ENCODE measurements around the gene DNAJC16.
"Not testable (repeated sequence)": the region's sequence is repeated elsewhere in the genome, so short reads cannot be mapped to it uniquely, and the experiment has no call there.

Gene DNAJC16

DNA sequence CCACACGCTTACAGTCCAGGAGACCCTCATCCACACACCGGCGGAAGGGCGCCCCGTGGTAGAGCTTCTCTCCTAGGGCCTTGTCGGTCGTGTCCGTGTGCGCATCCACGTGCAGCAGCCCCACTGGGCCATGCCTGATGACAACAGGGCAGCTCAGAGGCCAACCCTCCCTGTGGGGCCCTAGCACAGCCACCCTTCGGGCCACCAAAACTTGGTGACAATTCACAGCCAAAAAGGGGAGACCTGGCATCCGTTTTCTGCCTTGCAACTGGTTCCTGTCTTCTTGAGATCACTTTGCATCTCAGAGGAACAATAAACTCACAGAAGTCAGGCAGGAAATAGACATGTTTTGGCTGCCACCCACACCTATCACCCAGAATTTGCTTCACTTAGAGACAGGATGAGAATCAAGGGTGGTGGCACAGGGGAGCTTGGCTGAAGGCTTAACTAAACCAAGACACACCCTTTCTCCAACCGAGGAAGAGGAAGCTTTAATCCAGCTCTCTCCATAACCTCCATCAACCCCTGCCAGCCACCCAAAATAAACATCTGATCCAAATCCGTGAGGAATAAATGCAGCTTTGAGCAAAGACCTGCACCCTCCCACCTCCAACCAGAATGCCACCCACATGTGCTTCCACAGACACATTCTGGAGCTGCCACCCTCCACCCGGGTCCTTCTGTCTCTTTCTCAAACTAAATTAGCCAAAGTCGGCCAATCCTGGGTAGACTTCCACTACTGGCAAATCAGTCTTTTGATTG is 52.5 kb downstream of the DNAJC16 start:
- in situ Hi-C loops (cut with MboI; ENCODE audit: low sequenced_read_pairs) = no loop called here

DNA sequence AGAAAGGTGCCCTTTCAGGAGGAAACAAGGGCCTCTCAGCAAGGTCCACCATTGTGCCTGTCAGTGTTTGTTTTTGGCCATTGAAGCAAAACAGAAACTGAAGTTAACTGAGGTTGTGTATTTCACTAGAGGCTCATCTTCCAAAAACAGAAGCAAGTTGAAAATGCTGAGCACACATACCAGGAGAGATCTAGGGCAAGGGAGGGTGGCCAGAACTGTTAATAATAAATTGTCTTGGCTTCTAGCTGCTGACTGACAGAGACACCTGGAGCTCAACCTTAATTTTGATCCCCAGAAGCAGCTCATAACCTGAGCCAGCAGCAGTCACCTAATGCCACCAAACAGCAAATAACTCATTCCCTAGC is 53.0 kb downstream of the DNAJC16 start:
- in situ Hi-C loops (cut with MboI; ENCODE audit: low sequenced_read_pairs) = no loop called here

DNA sequence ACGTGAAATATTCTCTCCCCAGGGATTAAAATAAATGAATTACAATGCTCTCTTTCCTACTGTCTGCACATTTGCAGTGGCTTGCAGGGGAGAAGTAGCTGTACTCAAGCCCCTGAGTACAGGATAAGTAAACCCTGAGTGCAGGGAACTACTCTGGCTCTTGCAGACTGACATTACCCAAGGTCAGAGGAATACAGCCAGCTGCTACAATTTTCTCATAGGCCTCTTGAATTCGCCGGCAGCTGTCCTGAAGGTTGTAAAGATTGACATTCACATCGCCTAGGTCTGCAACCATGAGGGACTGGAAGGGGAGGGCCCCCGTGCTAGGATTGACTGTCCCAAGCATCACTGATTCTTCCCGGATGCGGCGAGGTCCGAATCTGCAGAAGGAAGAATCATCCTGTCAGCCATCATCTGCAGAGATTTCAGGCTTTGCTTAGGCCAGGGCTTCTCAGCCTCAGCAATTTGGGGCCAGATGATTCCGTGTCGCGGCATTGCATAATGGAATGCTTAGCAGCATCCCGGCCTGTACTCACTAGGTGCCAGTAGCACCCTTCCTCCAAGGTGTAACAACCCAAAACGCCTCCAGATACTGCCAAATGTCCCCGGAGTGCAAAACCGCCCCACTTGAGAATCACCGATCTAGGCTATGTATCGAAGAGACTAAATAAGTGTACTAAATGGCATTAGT is 56.5 kb downstream of the DNAJC16 start:
- in situ Hi-C loops (cut with MboI; ENCODE audit: low sequenced_read_pairs) = no loop called here

DNA sequence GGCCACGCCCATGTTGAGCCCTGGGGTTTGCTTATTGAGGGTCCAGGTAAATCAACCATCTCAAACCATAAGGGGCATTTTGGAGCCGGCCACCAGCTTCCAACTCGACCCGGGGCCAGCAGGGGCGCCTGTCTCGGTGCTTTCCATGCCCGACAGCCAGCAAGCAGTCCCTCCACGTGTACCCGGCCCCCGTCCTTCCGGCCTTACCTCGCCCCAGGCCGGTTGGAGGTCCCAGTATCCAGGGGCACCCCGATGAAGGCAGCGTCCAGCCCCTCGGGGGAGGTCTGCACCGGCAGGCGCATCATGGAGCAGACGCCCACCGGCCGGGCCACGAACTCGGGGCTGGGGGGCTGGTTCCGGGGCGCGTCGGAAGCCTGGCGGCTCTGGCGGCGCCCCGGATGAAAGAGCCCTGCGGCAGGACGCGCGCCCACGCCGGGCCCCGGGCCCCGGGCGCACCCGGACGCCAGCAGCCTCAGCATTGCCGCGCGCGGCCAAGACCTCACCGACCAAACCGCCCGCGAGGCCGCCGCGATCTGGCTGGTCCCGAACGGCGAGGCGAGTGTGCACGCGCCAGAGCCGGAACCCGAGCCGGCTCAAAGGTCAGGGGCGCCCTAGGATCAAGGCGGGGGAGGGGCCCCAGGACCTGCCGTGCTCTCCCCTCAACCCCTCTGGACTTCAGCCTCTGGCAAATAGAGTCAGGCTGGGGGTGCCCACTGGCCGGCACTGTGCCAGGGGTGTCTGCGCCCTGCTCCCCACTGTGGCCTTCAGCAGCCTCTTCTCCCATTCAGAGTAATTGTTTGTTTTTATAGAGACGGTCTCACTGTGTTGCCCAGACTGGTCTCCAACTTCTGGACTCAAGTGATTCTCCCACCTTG is 58.1 kb downstream of the DNAJC16 start, which contains the start of gene AGMAT:
AGMAT (minus strand) TSS at position 563 of the 875 bp plus-strand sequence; CDS start at position 479, 84 bp downstream.
- in situ Hi-C loops (cut with MboI; ENCODE audit: low sequenced_read_pairs) = no loop called here

DNA sequence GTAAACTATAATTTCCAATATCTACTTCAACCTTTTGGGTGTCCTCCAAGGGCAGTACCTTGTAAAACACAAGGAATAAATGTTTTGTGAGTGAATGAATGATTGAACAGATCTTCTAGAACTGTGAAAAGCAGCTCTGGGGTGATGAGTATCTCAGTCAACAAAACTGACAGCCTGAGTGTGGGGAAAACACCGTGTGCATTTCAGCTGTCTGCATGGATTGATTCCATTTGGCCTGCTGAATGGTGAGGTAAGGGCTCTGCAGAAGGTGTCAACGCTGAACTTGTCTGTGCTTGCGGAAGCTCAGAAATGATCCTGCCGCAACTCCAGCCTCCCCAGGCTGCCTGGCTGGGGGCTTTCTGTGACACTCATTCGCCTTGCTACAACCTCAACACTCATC is 65.6 kb downstream of the DNAJC16 start:
- in situ Hi-C loops (cut with MboI; ENCODE audit: low sequenced_read_pairs) = no loop called here

DNA sequence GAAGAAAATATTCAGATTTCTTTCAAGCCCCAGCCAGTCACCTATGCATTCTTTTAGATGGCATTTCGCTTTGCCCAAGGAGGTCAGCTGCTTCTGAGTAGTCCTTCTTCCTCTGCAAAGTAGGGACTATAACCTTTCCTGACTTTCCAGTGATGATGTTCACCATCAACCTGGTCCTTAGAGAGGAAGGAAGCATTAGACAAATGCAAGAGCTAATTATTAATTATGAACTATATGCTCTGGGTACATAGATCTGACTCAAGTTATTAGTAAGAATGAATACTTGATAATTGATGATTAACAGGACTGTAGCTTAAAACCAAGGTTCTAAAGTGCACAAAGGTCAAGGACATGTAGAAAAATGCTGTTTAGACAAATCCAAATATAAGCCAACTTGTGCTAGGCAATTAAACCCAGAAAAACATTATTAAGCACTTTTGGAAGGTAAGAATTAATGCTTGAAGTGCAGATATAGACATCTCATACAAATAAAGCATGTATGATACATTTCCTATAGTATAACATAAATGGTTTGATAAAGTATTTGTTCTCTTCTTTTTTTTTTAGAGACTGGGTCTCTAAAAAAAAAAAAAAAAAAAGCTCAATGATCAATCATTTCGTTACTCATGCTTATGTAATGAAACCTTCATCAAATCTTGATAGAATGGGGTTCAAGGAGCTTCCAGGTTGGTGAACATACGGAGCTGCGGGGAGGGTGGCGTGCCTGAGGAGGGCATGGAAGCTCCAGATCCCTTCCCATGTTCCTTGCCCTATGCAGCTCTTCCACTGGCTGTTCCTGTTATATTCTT is 69.4 kb downstream of the DNAJC16 start:
- in situ Hi-C loops (cut with MboI; ENCODE audit: low sequenced_read_pairs) = no loop called here

DNA sequence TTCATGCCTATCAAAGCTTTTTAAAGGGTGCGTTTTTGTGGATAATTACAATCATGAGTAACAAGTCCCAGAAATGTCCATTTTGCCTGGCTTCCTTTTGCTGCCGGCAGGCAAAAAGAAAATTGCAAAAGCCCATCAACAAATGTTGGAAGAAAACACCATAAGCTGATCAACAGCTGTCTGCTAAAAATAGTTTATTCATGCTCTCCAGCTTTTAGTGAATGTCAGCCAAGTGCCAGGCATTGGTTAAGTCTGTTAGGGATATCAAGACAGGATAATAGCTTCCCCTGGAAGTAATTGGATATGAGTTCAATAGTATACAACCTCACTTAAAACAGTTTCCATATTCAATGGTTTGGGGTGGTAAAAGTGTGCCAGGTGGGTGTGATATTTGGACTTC is 71.8 kb downstream of the DNAJC16 start:
- in situ Hi-C loops (cut with MboI; ENCODE audit: low sequenced_read_pairs) = no loop called here

DNA sequence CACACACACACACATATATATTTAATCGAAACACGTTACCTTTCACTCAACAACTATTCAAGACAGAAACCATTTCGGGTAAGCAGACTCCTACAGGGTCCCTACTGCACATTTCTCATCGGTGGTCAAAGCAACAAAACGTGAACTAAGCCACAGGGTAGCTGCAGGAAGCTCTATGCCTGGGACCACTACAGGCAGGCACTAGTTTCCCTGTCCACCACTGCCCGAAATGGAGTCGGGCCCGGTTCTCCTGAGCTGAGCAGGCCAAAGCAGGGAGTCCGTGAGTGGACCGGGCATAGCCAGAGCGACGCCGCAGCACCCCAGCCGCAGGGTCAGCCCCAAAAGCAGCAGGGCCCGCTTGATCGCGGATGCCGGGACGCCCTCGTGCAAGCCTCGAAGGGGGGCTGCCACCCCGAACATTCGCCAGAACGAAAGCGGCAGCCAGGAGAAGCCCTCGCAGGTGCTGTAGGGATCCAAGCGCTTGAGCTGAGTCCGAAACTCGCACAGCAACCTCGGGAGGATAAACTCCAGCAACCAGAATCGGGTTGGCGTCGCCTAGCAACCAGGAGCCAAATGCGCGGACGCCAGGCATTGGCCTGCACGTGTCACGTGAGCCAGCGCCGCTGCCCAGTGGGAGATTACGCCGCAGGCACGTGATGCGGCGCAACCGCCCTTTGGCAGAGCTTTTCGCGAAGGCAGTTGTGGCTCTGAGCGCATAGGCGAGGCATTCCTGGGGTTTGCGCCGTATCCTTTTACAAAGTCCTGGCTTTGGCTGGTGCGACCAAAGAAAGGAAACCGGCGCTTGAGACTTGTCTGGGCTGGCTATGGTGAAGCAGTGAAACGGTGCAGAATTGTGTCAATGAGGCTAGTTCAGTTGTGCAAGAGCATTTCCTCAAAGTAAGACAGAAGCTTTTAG is 76.7 kb downstream of the DNAJC16 start:
- in situ Hi-C loops (cut with MboI; ENCODE audit: low sequenced_read_pairs) = no loop called here

DNA sequence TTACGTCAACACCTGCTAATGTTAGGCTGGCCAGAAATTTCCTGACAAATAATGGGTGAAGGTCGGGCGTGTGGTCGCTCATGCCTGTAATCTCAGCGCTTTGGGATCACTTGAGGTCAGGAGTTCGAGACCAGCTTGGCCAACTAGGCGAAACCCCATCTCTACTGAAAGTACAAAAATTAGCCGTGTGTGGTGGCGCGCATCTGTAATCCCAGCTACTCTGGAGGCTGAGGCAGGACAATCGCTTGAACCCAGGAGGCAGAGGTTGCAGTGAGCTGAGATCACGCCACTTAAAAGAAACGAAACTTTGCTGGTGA is 77.3 kb downstream of the DNAJC16 start:
- in situ Hi-C loops (cut with MboI; ENCODE audit: low sequenced_read_pairs) = not testable (repeated sequence)

DNA sequence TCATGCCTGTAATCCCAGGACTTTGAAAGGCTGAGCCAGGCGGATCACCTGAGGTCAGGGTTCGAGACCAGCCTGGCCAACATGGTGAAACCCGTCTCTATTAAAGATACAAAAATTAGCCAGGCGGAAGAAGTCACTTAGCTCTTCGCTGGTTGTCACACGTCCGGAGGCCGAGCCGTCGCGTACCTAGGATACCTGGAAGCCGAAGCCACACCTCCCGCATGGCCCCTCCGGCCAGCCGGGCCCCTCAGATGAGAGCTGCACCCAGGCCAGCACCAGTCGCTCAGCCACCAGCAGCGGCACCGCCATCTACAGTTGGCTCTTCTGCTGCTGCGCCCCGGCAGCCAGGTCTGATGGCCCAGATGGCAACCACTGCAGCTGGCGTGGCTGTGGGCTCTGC is 77.8 kb downstream of the DNAJC16 start:
- in situ Hi-C loops (cut with MboI; ENCODE audit: low sequenced_read_pairs) = not testable (repeated sequence)

DNA sequence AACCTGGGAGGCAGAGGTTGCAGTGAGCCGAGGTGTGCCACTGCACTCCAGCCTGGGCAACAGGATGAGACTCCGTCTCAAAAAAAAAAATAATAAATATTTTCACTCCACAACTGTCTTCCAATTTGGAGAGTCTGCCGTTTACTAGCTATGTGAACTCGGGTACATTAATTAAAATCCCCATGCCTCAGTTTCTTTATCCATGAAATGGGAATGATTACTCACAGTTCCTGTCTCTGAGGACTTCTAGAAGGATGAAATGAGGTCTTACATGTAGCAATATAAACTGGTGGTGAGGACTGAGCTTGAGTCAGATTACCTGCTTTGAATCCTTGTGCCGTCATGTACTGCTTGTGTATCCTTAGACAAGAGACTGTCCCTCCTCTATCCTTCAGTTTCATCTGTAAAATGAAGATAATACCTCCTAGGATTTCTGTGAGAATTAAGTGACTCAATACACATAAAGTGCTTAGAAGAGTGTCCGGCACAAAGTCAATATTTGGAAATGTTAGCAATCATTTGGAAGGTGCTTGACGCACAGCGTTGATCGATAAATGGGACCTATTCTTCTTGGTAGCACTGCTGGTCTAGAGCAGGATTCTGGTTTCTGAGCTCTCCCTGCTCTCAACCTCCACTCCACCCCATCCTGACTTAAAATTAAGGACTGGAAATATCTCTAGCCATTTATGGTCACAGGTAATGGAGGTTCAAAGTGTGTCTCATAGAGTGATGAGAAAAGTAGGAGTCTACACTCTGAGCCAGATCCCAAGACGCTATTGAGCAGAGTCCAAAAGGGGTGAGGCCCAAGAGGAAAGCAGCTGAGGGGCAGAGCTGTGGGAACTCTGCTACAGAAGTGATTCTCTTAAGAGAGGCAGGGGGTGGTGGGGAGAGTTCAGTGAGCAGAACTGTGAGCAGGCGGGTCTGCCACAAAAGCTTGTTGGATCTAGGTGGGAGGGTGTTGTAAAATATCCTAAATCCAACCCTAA is 79.0 kb downstream of the DNAJC16 start:
- in situ Hi-C loops (cut with MboI; ENCODE audit: low sequenced_read_pairs) = no loop called here

DNA sequence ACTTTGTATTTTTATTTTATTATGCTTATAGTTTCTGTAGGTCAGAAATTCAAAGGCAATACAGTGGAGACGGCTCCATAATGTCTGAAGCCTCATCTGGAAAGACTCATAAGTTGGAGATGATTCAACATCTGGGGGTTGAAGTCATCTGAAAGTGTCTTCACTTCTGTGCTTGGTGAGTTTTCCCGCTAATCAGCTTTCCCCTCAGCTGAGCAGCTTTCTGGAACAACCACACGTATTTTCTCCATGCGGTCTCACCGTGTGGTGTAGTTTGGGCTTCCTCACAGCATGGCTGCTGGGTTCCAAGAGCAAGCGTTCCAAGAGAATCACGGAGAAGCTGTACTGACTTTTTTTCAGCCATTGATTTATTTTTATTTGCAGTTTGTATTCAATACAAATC is 83.0 kb downstream of the DNAJC16 start:
- in situ Hi-C loops (cut with MboI; ENCODE audit: low sequenced_read_pairs) = no loop called here

DNA sequence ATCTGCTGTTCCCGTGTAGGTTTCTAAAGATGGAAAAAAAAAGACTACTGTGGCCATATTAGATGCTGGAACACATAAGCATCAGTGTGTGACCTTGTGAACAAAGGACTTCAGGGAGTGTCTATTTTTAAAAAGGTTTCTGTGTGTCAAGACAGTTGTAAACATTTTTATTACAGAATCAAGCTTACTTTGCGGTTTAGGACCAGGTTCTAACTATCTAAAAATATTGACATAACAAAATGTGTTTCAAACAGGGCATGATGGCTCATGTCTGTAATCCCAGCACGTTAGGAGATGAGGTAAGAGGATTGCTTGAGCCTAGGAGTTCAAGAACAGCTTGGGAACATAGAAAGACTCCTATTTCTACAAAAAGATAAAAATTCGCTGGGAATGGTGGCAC is 83.5 kb downstream of the DNAJC16 start:
- in situ Hi-C loops (cut with MboI; ENCODE audit: low sequenced_read_pairs) = no loop called here

DNA sequence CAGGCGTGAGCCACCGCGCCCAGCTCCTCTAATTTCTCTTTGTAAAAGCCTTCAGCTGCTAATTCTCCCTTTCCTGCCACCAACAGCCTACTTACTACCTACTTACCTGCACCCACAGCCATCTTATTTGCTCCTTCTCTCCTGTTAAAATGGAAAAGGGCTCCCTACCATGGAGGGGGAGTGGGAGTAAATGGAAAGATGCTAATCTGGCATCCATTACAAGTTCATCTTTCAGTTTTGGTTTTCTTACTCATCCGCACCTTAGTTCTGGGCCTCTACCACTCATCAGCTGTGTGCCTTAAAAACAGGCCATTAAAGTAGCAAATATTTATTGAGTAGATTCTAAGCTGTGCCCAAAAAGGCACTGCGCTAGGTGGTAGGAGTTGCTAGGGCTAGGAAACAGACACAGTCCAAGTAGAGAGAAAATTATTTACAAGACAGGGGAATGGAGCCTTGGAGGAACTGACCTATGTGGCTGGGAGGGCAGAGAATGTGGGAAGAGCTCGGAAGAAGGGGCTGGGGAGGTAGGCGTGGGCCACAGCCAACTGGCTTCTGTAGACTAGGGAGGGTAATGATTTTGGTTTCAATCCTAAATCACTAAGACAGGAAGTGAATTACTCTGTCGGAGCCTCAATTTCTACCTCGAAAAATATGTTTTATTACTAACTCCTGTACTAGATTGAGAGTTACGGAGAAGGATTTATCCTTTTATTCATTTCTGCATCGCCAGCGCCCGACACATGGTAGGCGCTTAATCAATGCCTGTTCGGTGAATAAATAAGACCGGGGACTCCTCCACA is 89.9 kb downstream of the DNAJC16 start:
- in situ Hi-C loops (cut with MboI; ENCODE audit: low sequenced_read_pairs) = no loop called here

DNA sequence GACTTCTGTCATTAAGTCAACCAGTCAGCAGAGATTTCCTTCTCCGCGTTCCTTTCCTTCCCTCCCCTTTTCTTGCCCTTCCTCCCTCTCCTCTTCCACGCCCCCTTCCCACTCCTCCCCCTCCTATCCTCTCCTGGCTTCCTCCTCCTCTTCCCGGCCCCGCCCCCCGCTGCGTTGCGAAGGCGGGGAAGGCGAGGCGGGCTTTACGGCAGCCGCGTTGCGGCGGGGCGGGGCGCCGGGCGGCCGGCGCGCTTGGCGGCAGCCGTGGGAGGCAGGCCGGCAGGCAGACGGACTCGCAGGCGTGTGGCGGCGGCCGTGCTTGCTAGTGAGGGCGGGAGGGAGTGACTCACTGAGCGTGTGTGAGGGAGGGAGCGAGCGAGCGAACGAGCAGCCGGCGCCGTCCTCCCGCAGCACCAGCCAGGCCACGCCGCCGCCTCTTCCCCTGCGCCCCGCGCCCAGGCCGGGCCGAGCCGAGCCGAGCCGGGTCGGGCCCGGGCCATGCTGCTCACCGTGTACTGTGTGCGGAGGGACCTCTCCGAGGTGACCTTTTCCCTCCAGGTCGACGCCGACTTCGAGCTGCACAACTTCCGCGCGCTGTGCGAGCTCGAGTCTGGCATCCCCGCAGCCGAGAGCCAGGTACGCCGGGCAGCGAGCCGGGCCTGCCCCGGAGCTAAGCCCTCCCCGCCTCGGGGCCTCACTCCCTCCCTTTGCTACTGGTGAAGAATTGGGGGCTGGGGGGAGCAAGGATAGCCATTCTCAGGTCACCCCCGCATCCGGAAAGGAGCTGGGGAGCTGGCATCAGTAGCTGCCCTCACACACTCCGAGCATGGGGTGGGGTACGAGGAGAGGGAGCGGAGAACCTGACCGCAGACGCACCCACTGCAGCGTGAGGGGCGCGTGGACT is 90.8 kb downstream of the DNAJC16 start, which contains the start of gene DDI2:
DDI2 (plus strand) TSS at position 286 of the 904 bp plus-strand sequence; CDS start at position 499, 213 bp downstream.
- in situ Hi-C loops (cut with MboI; ENCODE audit: low sequenced_read_pairs) = no loop called here

DNA sequence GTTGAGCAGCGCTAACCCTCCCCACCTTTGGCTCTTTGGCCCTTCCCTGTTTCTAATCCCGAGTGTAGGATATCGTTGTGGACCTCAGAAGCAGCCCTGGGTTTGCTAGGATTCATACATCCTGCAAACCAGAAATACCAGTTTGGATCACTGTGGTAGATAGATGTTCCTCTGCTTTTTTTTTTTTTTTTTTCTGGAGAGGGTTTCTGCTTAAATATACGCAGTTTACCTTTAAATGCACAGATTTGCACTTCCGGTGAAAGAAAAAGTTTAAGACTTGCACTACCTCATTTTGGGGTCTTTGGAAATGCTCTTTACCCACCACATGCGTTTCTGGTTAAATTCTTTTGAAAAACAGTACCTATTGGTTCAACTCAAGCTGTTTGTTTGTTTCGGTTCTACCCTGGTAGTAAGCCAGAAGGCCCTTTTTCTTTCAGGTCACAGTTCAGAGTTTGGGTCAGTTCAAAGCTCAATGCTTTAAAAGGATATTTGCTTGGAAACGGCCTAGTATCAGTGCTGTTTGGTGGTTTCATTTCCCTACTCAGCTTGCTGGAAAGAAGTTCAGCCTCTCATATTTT is 91.5 kb downstream of the DNAJC16 start:
- in situ Hi-C loops (cut with MboI; ENCODE audit: low sequenced_read_pairs) = no loop called here

Data from HL-60/S4 treated with retinoic acid at 250 ng/mL for 4 days and 3 days (cell line).